HepG2 (cell line): ENCODE data around the gene IP6K1. TPM values are rescaled to one million over a fixed set of nuclear protein-coding genes. Genes with fewer than 3 reads are reported as not detected.

ENCODE experiments used
- ATAC-seq: fragments of 200-7000 bp; cut with Tn5 transposase; 3 replicates; pipeline ENCODE4 v1.9.1; 2020; ENCODE audit warnings: mild to moderate bottlenecking, moderate library complexity
- BruUV-seq: library from RNA; stranded (reverse); fragments of 400-500 nt; replicated peaks from 2 replicates; lab custom pipeline; 2021; lab: Mats Ljungman, UMichigan
- CTCF ChIA-PET: fragments of 300-600 bp; formaldehyde crosslinking; extraction: SDS; loops from one replicate; lab custom pipeline; 2021; ENCODE audit warnings: low total read pairs, inconsistent platforms, low intra/inter-chr PET ratio; lab: Yijun Ruan, JAX
- POLR2A ChIA-PET: fragments of 350-600 bp; sonication (Branson Sonifier 250); formaldehyde crosslinking; loops from one replicate; lab custom pipeline; 2020; ENCODE audit warnings: antibody characterized with exemption, inconsistent platforms; lab: Yijun Ruan, JAX
- DNase-seq: peaks from one replicate; pipeline ENCODE4 v3.0.0-alpha.2; 2015; ENCODE audit warnings: low spot score
- FAIRE-seq: peaks from 3 replicates; lab custom pipeline; 2011; peaks lifted over from hg19 to GRCh38; lab: Jason Lieb, UNC
- H2AFZ ChIP-seq: one replicate; pipeline ENCODE4 v1.6.1; 2011; ENCODE audit warnings: low read length, inconsistent platforms
- H3K27ac ChIP-seq: fragments of 300-600 bp; 3 replicates; pipeline ENCODE4 v1.8.0; 2011; ENCODE audit warnings: mixed run types, mild to moderate bottlenecking, mixed read lengths, low read length, inconsistent platforms; ENCODE audit not compliant: insufficient read depth; ENCODE audit errors: extremely low read length
- H3K27me3 ChIP-seq, 2 experiments: fragments of 200-600 bp in 1 of 2; 2 replicates in 1 of 2; 3 replicates in 1 of 2; pipeline versions ENCODE4 v1.6.0 to v1.8.0; 2011; ENCODE audit warnings: low read length in 2 of 2, mild to moderate bottlenecking in 2 of 2, moderate library complexity in 2 of 2, inconsistent platforms in 1 of 2; ENCODE audit not compliant: insufficient read depth in 2 of 2, control insufficient read depth in 1 of 2
- H3K36me3 ChIP-seq, 2 experiments: fragments of 200-600 bp in 1 of 2; replicated peaks in 1 of 2; 2 replicates in 1 of 2; 3 replicates in 1 of 2; pipeline versions ENCODE4 v1.5.1 to v1.8.0; 2011; ENCODE audit warnings: low read length in 2 of 2, inconsistent platforms in 1 of 2; ENCODE audit not compliant: insufficient read depth in 2 of 2, control insufficient read depth in 1 of 2
- H3K4me1 ChIP-seq: 2 replicates; pipeline ENCODE4 v1.5.1; 2012; ENCODE audit warnings: low read length, inconsistent platforms; ENCODE audit not compliant: insufficient read depth
- H3K4me2 ChIP-seq: 2 replicates; pipeline ENCODE4 v1.6.0; 2011; ENCODE audit warnings: low read depth, low read length, inconsistent platforms
- H3K4me3 ChIP-seq, 3 experiments: fragments of 200-600 bp in 1 of 3; sonication (generic), shearing (Covaris generic) in 1 of 3; replicated peaks in 1 of 3; 2 replicates each; pipeline ENCODE4 v1.5.1; 2011 to 2016; ENCODE audit warnings: low read length in 3 of 3, inconsistent platforms in 2 of 3, low read depth in 2 of 3, mild to moderate bottlenecking in 2 of 3, control low read depth in 1 of 3, mixed read lengths in 1 of 3; ENCODE audit not compliant: insufficient read depth in 1 of 3
- H3K79me2 ChIP-seq: one replicate; pipeline ENCODE4 v1.6.1; 2011; ENCODE audit warnings: low read length, inconsistent platforms; ENCODE audit not compliant: insufficient read depth
- H3K9ac ChIP-seq: 2 replicates; pipeline ENCODE4 v1.6.0; 2011; ENCODE audit warnings: mild to moderate bottlenecking, low read depth, low read length, inconsistent platforms; ENCODE audit not compliant: insufficient read depth
- H3K9me3 ChIP-seq: 2 replicates; pipeline ENCODE4 v1.5.1; 2012; ENCODE audit warnings: mild to moderate bottlenecking, low read length
- H4K20me1 ChIP-seq: 2 replicates; pipeline ENCODE4 v1.6.0; 2011; ENCODE audit warnings: inconsistent platforms, mild to moderate bottlenecking, low read length, moderate library complexity; ENCODE audit not compliant: insufficient read depth
- HIC2 ChIP-seq: sonication (generic); formaldehyde crosslinking; IDR thresholded peaks from 2 replicates; pipeline ENCODE4 v1.9.0; 2022; ENCODE audit warnings: low read depth, missing genetic modification reagents
- LBX2 ChIP-seq: sonication (generic); formaldehyde crosslinking; IDR thresholded peaks from 2 replicates; pipeline ENCODE4 v1.5.0; 2020; ENCODE audit warnings: missing genetic modification reagents, mild to moderate bottlenecking, borderline replicate concordance
- MEIS1 ChIP-seq: sonication (generic); formaldehyde crosslinking; IDR thresholded peaks from 2 replicates; pipeline ENCODE4 v1.9.0; 2021; ENCODE audit warnings: mild to moderate bottlenecking, missing genetic modification reagents, moderate library complexity, borderline replicate concordance
- ZBTB33 ChIP-seq: sonication (generic); formaldehyde crosslinking; IDR thresholded peaks from 2 replicates; pipeline ENCODE4 v1.4.0; 2020; ENCODE audit warnings: missing genetic modification reagents
- ZFP37 ChIP-seq: sonication (generic); formaldehyde crosslinking; IDR thresholded peaks from 2 replicates; pipeline ENCODE4 v1.4.0; 2020; ENCODE audit warnings: missing genetic modification reagents, borderline replicate concordance
- ZNF225 ChIP-seq: sonication (generic); formaldehyde crosslinking; IDR thresholded peaks from 2 replicates; pipeline ENCODE4 v1.4.0; 2020; ENCODE audit warnings: mild to moderate bottlenecking, missing genetic modification reagents
- ZNF350 ChIP-seq: sonication (generic); formaldehyde crosslinking; IDR thresholded peaks from 2 replicates; pipeline ENCODE4 v1.4.0; 2020; ENCODE audit warnings: mild to moderate bottlenecking, low read depth, missing genetic modification reagents, borderline replicate concordance
- ZNF768 ChIP-seq: sonication (generic); formaldehyde crosslinking; IDR thresholded peaks from 2 replicates; pipeline ENCODE4 v1.4.0; 2020; ENCODE audit warnings: missing genetic modification reagents
- WGBS: methylation state at CpG from one replicate; pipeline ENCODE4 v1.1.6; 2017; ENCODE audit warnings: low lambda C conversion rate; 5-methylcytosine and 5-hydroxymethylcytosine counted together
- in situ Hi-C: cut with HindIII; loops from 2 replicates; pipeline ENCODE4 v1.10.0; 2017; ENCODE audit warnings: low pct_unique_long_range_greater_than_20kb; ENCODE audit not compliant: extremely low pct_ligation_motif_present
- intact Hi-C: fragments of 100-400 bp; cut with micrococcal nuclease; formaldehyde crosslinking; loops from one replicate; pipeline ENCODE4 v1.10.0; 2022; ENCODE audit not compliant: unreplicated experiment
- polyA plus RNA-seq, 8 experiments: library from polyadenylated mRNA; depleted of rRNA in 3 of 8; stranded (reverse) in 7 of 8; unstranded in 1 of 8; fragments of >200 nt; fragmentation: Illumina TruSeq in 4 of 8; extraction: Trizol in 4 of 8; gene quantifications; 2 replicates each; pipeline versions ENCODE4 v1.2.1 to v1.2.3, GENCODE V29; 2011 to 2016; ENCODE audit warnings: low read depth in 4 of 8, missing spikeins in 1 of 8, mixed read lengths in 1 of 8; ENCODE audit not compliant: insufficient read depth in 1 of 8
- total RNA-seq, 5 experiments: library from RNA; depleted of rRNA; stranded (reverse); fragments of >200 nt; fragmentation: Illumina TruSeq; extraction: Trizol; gene quantifications; 2 replicates each; pipeline ENCODE4 v1.2.3, GENCODE V29; 2016; ENCODE audit warnings: low read depth in 1 of 5

Gene IP6K1
- total and polyA plus RNA-seq, 2 of the 13 experiments (the other 11 are each of a cell fraction or from before 2014, with no cell fraction given) = 17.7 to 29.7 TPM

GRCh38 chr3:49812916-49813496 is 26.7 kb upstream of the IP6K1 start:
- CTCF ChIA-PET = no interaction called here
- H3K9ac ChIP-seq = peak overlapping the region; percentile 57
- no peaks in the 10 kb centered on the region for H3K9me3 ChIP-seq
- ATAC-seq (peak; percentile 41), DNase-seq (no peak), FAIRE-seq (no peak)
- peak overlapping the region; percentile 80 for H3K4me2 ChIP-seq
- in situ Hi-C loops (no loop called here), intact Hi-C loops (no loop called here)
- peak overlapping the region; percentile 48 to 67 (median 56); a peak in 5 of 6 replicates for H3K4me3 ChIP-seq
- no peaks in the 10 kb centered on the region for H4K20me1 ChIP-seq
- peaks cover 23% of the 10 kb centered on the region for H3K4me1 ChIP-seq
- H3K36me3 ChIP-seq = no peaks in the 10 kb centered on the region; a peak in 1 of 5 replicates
- H3K27me3 ChIP-seq = no peaks in the 10 kb centered on the region
- H3K79me2 ChIP-seq = no peaks in the 10 kb centered on the region
- TF ChIP-seq ZBTB33 (CRISPR knock-in tag) = 0 out of 2 replicates have a peak, but pooled peaks have one; percentile 25
- peak; percentile 26; the same call in 1 of the 2 replicates for TF ChIP-seq ZNF225
- peak; percentile 8; the same call in 1 of the 2 replicates for TF ChIP-seq ZNF768 (CRISPR knock-in tag)
- no peak for TF ChIP-seq ZFP37 (CRISPR knock-in tag)
- TF ChIP-seq MEIS1 (CRISPR knock-in tag) = peak; percentile 12; the same call in 1 of the 2 replicates
- TF ChIP-seq LBX2 (CRISPR knock-in tag) = 0 out of 2 replicates have a peak, but pooled peaks have one; percentile 47
- TF ChIP-seq ZNF350 (CRISPR knock-in tag) = 0 out of 2 replicates have a peak, but pooled peaks have one; percentile 27
- TF ChIP-seq HIC2 (CRISPR knock-in tag) = no peak
- WGBS = 60% methylated on average over 1 of the region's 9 CpGs
- H2AFZ ChIP-seq = no peak overlapping the region
- peak overlapping the region; percentile 64 for H3K27ac ChIP-seq
- POLR2A ChIA-PET = interaction anchor here (0.6 to 1.8 kb wide), 10 partner anchors 7 to 273 kb away, joined by 3 to 15 read pairs (median 4); partner anchors contain the start of genes INKA1, IP6K1 and MON1A
- BruUV-seq = no TSS peak
